SIG-M5 (cell line): ENCODE measurements around the gene PAPPA.

Experiments used
- DNase-seq: peaks from one replicate; lab custom pipeline; 2025; lab: John Stamatoyannopoulos, UW

The PAPPA gene

GRCh38 chr9:116422119-116422979 lies 268.8 kb downstream of the PAPPA start:
- no peak for DNase-seq

- DNase-seq, result no peak
Measured at GRCh38 chr9:116423149-116423548, 269.6 kb downstream of the PAPPA start.

GRCh38 chr9:116425244-116425643 lies 271.7 kb downstream of the PAPPA start:
- no peak for DNase-seq

GRCh38 chr9:116430849-116431248 lies 277.3 kb downstream of the PAPPA start:
- no peak for DNase-seq

GRCh38 chr9:116432051-116432450 lies 278.5 kb downstream of the PAPPA start:
- DNase-seq, result no peak

- DNase-seq, result no peak
Measured at GRCh38 chr9:116434314-116434713, 280.7 kb downstream of the PAPPA start.

- DNase-seq, result no peak
Measured at GRCh38 chr9:116435706-116436105, 282.1 kb downstream of the PAPPA start.

- no peak for DNase-seq
Measured at GRCh38 chr9:116436121-116436520, 282.5 kb downstream of the PAPPA start.

- DNase-seq, result no peak
Measured at GRCh38 chr9:116437411-116438370, 284.1 kb downstream of the PAPPA start.

- DNase-seq, result no peak
Measured at GRCh38 chr9:116442528-116442927, 288.9 kb downstream of the PAPPA start.

- no peak for DNase-seq
Measured at GRCh38 chr9:116447934-116448333, 294.3 kb downstream of the PAPPA start.

- DNase-seq, result no peak
Measured at GRCh38 chr9:116448431-116448830, 294.8 kb downstream of the PAPPA start.

GRCh38 chr9:116449949-116450348 lies 296.4 kb downstream of the PAPPA start:
- no peak for DNase-seq

GRCh38 chr9:116450378-116451139 lies 297.0 kb downstream of the PAPPA start:
- DNase-seq, result no peak

GRCh38 chr9:116451500-116452115 lies 298.0 kb downstream of the PAPPA start:
- DNase-seq, result no peak
